ENCODE measurements around the gene PLB1. TPM values are rescaled to one million over a fixed set of nuclear protein-coding genes. Genes with fewer than 3 reads are reported as not detected.

PLB1 gene
- total RNA-seq, 1 donor from 2014 or later: 2.2 TPM

- no peak for TF ChIP-seq CTCF (IDR thresholded peaks at IDR 0.05; ENCODE audit: unreplicated experiment)
- peaks cover 2% of the 10 kb centered on the region for H3K4me1 Mint-ChIP-seq
- H3K9me3 Mint-ChIP-seq: no peaks in the 10 kb centered on the region
- H3K27ac Mint-ChIP-seq: no peak overlapping the region
- H3K4me3 Mint-ChIP-seq: no peak overlapping the region
- DNase-seq (ENCODE audit: low spot score in 2 of 2, unreplicated experiment in 2 of 2): no peak
- no peaks in the 10 kb centered on the region for H3K27me3 Mint-ChIP-seq (ENCODE audit: low read depth)
- no peaks in the 10 kb centered on the region for H3K36me3 Mint-ChIP-seq
Measured at GRCh38 chr2:28552045-28552823, 56.4 kb downstream of the PLB1 start.

DNA sequence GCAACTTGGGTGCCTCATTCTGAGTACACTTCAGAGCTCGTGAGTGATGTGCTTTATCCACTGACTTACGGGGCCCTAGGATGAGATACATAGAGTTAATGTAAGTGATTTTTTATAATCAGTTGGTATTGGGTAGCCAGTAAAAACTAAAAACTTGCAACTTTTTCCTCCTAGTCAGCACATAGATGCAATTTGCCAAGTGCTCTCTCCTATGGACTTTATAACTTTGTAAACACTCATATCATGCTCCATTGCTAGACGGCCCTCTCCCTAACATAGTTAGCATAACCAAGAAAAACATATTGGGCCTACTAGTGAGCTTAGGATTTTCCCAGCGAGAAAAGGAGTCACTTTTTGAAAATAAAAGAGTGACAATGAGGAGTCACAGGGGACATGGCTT is 60.4 kb downstream of the PLB1 start:
- Mint-ChIP-seq H3K4me3 (no peak overlapping the region), H3K27me3 (ENCODE audit: low read depth) (no peaks in the 10 kb centered on the region), H3K9me3 (no peaks in the 10 kb centered on the region), H3K36me3 (no peaks in the 10 kb centered on the region), H3K4me1 (no peaks in the 10 kb centered on the region), H3K27ac (no peak overlapping the region)
- TF ChIP-seq CTCF (IDR thresholded peaks at IDR 0.05; ENCODE audit: unreplicated experiment): no peak
- DNase-seq (ENCODE audit: low spot score in 2 of 2, unreplicated experiment in 2 of 2): no peak

GRCh38 chr2:28557389-28558131 is 61.7 kb downstream of the PLB1 start:
- TF ChIP-seq CTCF (IDR thresholded peaks at IDR 0.05; ENCODE audit: unreplicated experiment): no peak
- H3K4me1 Mint-ChIP-seq: no peaks in the 10 kb centered on the region
- no peaks in the 10 kb centered on the region for H3K27me3 Mint-ChIP-seq (ENCODE audit: low read depth)
- H3K27ac Mint-ChIP-seq: no peak overlapping the region
- DNase-seq (ENCODE audit: low spot score in 2 of 2, unreplicated experiment in 2 of 2): no peak
- no peaks in the 10 kb centered on the region for H3K9me3 Mint-ChIP-seq
- H3K4me3 Mint-ChIP-seq: no peak overlapping the region
- no peaks in the 10 kb centered on the region for H3K36me3 Mint-ChIP-seq

- no peak overlapping the region for H3K27ac Mint-ChIP-seq
Measured at GRCh38 chr2:28558158-28558820, 62.4 kb downstream of the PLB1 start.

DNA sequence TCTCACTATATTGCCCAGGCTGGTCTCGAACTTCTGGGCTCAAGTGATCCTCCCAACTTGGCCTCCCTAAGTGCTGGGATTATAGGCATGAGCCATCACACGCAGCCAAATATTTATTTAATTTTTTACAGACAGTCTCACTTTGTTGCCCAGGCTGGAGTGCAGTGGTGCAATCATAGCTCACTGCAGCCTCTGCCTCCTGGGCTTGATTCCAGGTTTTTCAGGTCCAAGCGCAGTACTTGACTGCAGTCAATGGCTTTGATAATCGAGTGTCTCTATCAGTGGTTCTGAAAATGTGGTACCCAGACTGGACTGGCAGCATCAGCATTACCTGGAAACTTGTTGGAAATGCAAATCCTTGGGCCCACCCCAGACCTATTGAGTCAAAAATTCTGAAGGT is 63.1 kb downstream of the PLB1 start:
- Mint-ChIP-seq H3K9me3 (no peaks in the 10 kb centered on the region), H3K4me1 (no peaks in the 10 kb centered on the region), H3K27ac (no peak overlapping the region), H3K4me3 (no peak overlapping the region), H3K27me3 (ENCODE audit: low read depth) (no peaks in the 10 kb centered on the region), H3K36me3 (no peaks in the 10 kb centered on the region)
- no peak for TF ChIP-seq CTCF (IDR thresholded peaks at IDR 0.05; ENCODE audit: unreplicated experiment)
- no peak for DNase-seq (ENCODE audit: low spot score in 2 of 2, unreplicated experiment in 2 of 2)

More at GRCh38 chr2:28558158-28558820, 62.4 kb downstream of the PLB1 start:
- H3K4me1 Mint-ChIP-seq: no peaks in the 10 kb centered on the region
- TF ChIP-seq CTCF (IDR thresholded peaks at IDR 0.05; ENCODE audit: unreplicated experiment): no peak
- H3K36me3 Mint-ChIP-seq: no peaks in the 10 kb centered on the region
- no peak overlapping the region for H3K4me3 Mint-ChIP-seq
- no peaks in the 10 kb centered on the region for H3K27me3 Mint-ChIP-seq (ENCODE audit: low read depth)
- no peaks in the 10 kb centered on the region for H3K9me3 Mint-ChIP-seq
- DNase-seq (ENCODE audit: low spot score in 2 of 2, unreplicated experiment in 2 of 2): no peak

Data from mesothelial cell of epicardium (in vitro differentiated cells).